Measurements from ENCODE around the gene ADGRL2. TPM values are rescaled to one million over a fixed set of nuclear protein-coding genes. Genes with fewer than 3 reads are reported as not detected.

ADGRL2 gene
- total RNA-seq, 4 donors from 2014 or later, result 110 to 180 (median 154) TPM

DNA sequence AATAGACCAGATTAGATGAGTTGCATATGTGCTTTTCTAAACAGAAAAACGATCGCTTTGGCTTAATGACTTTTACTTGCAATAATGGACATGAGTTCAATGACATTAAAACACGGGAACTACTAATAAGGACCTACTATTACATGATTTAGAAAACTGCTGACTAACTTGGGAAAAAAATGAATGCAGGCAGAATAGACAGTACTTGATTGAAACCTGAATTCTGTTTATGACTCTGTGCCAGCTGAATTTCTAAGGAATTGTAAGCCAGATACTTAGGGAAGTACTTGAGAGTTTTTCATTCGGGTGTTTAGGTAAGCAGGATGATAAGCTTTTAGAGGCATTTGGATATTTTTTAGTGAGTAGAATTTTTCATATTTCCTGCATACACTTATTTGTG lies 12.0 kb downstream of the ADGRL2 start:
- 15 to 25% methylated on average over 4 of the region's 4 CpGs for WGBS, 2 donors
- no peaks in the 10 kb centered on the region for H3K27me3 ChIP-seq
- H3K36me3 ChIP-seq, result no peaks in the 10 kb centered on the region
- no peaks in the 10 kb centered on the region for H3K9me3 ChIP-seq
- H3K4me3 ChIP-seq (replicated peaks in 1 of 3), result no peak overlapping the region
- H3K4me1 ChIP-seq, result peaks cover 32 to 39% of the 10 kb centered on the region in 2 donors
- H3K27ac ChIP-seq, result peak overlapping the region; percentile 10 to 67 (median 35)
- TF ChIP-seq POLR2A (IDR thresholded peaks at IDR 0.05), result no peak
- TF ChIP-seq, protein P1, sequence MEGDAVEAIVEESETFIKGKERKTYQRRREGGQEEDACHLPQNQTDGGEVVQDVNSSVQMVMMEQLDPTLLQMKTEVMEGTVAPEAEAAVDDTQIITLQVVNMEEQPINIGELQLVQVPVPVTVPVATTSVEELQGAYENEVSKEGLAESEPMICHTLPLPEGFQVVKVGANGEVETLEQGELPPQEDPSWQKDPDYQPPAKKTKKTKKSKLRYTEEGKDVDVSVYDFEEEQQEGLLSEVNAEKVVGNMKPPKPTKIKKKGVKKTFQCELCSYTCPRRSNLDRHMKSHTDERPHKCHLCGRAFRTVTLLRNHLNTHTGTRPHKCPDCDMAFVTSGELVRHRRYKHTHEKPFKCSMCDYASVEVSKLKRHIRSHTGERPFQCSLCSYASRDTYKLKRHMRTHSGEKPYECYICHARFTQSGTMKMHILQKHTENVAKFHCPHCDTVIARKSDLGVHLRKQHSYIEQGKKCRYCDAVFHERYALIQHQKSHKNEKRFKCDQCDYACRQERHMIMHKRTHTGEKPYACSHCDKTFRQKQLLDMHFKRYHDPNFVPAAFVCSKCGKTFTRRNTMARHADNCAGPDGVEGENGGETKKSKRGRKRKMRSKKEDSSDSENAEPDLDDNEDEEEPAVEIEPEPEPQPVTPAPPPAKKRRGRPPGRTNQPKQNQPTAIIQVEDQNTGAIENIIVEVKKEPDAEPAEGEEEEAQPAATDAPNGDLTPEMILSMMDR (IDR thresholded peaks at IDR 0.05), result no peak
- DNase-seq, result no peak
- intact Hi-C loops (cut with DNase I), result loop anchor here (10.0 kb wide), 1 partner anchor 72 kb away; no protein-coding TSS in a partner anchor

DNA sequence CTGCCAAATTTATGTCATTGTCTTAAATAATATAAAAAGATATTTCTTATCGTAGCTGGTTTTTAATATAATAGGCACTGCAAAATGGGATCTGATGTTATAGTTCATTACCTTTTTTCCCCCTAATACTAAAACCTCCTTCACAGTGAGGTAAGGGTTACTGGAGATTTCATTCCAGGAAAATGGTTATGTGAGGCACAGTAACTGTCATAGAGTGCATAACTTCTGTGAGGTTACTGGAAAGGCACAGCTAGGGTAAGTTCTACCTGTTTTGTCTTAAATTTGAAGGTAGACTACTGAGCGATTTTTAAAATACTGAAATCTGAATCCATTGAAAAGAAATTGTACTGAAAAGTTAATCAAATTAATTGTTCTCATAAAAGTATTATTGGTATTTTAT lies 13.0 kb downstream of the ADGRL2 start:
- WGBS, 2 donors, result 78 to 83% methylated on average over 2 of the region's 2 CpGs
- Histone ChIP-seq H3K4me1 (peaks cover 39 to 46% of the 10 kb centered on the region in 2 donors), H3K9me3 (no peaks in the 10 kb centered on the region), H3K27me3 (no peaks in the 10 kb centered on the region), H3K4me3 (replicated peaks in 1 of 3) (no peak overlapping the region), H3K27ac (peak overlapping the region in 2 of 3 donors; percentile 35 to 67), H3K36me3 (no peaks in the 10 kb centered on the region)
- intact Hi-C loops (cut with DNase I), result loop anchor here (10.0 kb wide), 1 partner anchor 71 kb away; no protein-coding TSS in a partner anchor
- no peak for DNase-seq
- no peak for TF ChIP-seq POLR2A (IDR thresholded peaks at IDR 0.05)
- TF ChIP-seq, protein P1 (IDR thresholded peaks at IDR 0.05), result no peak

DNA sequence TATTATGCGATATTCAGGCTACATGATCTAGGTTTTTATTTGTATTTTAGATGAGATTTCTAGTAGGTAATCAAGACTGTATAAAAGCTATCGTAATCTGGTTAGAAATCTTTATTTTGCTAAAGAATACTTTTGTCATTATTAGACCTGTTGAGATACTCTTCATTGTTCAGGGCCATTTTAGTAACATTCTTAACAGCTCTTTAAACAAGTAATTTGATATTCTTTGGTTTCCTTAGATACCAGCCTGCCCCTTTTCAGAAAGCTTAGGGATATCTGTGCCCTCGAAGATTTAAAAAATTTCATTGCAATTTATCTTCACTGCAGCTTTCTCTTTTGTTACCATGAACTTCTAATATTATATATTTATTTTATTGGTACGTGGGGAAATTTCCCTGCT lies 18.9 kb downstream of the ADGRL2 start:
- H3K27me3 ChIP-seq, result no peaks in the 10 kb centered on the region

GRCh38 chr1:81820765-81821164 lies 20.0 kb downstream of the ADGRL2 start:
- no peaks in the 10 kb centered on the region for H3K36me3 ChIP-seq
- no peaks in the 10 kb centered on the region for H3K27me3 ChIP-seq
- no peak for DNase-seq
- intact Hi-C loops (cut with DNase I), result no loop called here
- no peak for TF ChIP-seq POLR2A (IDR thresholded peaks at IDR 0.05)
- TF ChIP-seq, protein P1 (IDR thresholded peaks at IDR 0.05), result no peak
- WGBS, 2 donors, result 85 to 87% methylated on average over 2 of the region's 2 CpGs
- peak overlapping the region in 1 of 3 donors; percentile 28 for H3K27ac ChIP-seq
- no peak overlapping the region for H3K4me3 ChIP-seq (replicated peaks in 1 of 3)
- no peaks in the 10 kb centered on the region for H3K9me3 ChIP-seq
- peaks cover 26 to 35% of the 10 kb centered on the region in 2 donors for H3K4me1 ChIP-seq

More for the DNA sequence above, 18.9 kb downstream of the ADGRL2 start:
- no peak for DNase-seq
- peak overlapping the region in 2 of 3 donors; percentile 28 to 33 for H3K27ac ChIP-seq
- 40 to 50% methylated on average over 4 of the region's 4 CpGs for WGBS, 2 donors
- no peaks in the 10 kb centered on the region for H3K9me3 ChIP-seq
- H3K4me1 ChIP-seq, result peaks cover 32 to 34% of the 10 kb centered on the region in 2 donors
- TF ChIP-seq POLR2A (IDR thresholded peaks at IDR 0.05), result no peak
- TF ChIP-seq, protein P1 (IDR thresholded peaks at IDR 0.05), result no peak
- intact Hi-C loops (cut with DNase I), result loop anchor here (10.0 kb wide), 1 partner anchor 65 kb away; no protein-coding TSS in a partner anchor
- no peak overlapping the region for H3K4me3 ChIP-seq (replicated peaks in 1 of 3)
- no peaks in the 10 kb centered on the region for H3K36me3 ChIP-seq

- no peaks in the 10 kb centered on the region for H3K36me3 ChIP-seq
- peaks cover 25 to 33% of the 10 kb centered on the region in 2 donors for H3K4me1 ChIP-seq
- no peaks in the 10 kb centered on the region for H3K9me3 ChIP-seq
- no peaks in the 10 kb centered on the region for H3K27me3 ChIP-seq
- intact Hi-C loops (cut with DNase I), result no loop called here
- TF ChIP-seq POLR2A (IDR thresholded peaks at IDR 0.05), result no peak
- TF ChIP-seq, protein P1 (IDR thresholded peaks at IDR 0.05), result no peak
- H3K27ac ChIP-seq, result no peak overlapping the region
- no peak overlapping the region for H3K4me3 ChIP-seq (replicated peaks in 1 of 3)
- 85 to 87% methylated on average over 4 of the region's 4 CpGs for WGBS, 2 donors
- DNase-seq, result no peak
These were observed 22.3 kb downstream of the ADGRL2 start for GRCh38 chr1:81823082-81823481.
